ENCODE data around the gene LMBRD2. TPM values are rescaled to one million over a fixed set of nuclear protein-coding genes. Genes with fewer than 3 reads are reported as not detected.

Gene LMBRD2
- total and polyA plus RNA-seq, 2 of the 8 experiments (the other 6 are each of a cell fraction or from before 2014, with no cell fraction given) = 1.1 to 4.1 TPM

GRCh38 chr5:36089989-36090388, 61.7 kb downstream of the LMBRD2 start (continued):
- TF ChIP-seq EP300 (IDR thresholded peaks at IDR 0.05; ENCODE audit: borderline replicate concordance in 1 of 2, low read depth in 2 of 2, low read length in 2 of 2) = peak in 1 of 2 experiments; percentile 10; a peak in 1 of 3 replicates
- no peak for TF ChIP-seq PHF8 (conservative IDR thresholded peaks at IDR 0.05; ENCODE audit: low read depth, low read length)
- no peak for TF ChIP-seq SUZ12 (IDR thresholded peaks at IDR 0.05; ENCODE audit: low read length)
- no peak for TF ChIP-seq ATF3 (IDR thresholded peaks at IDR 0.05; ENCODE audit: insufficient read depth, low read depth, low read length)
- no peak for TF ChIP-seq CEBPB (IDR thresholded peaks at IDR 0.05; ENCODE audit: low read depth, low read length)
- no peak for TF ChIP-seq KDM4A (IDR thresholded peaks at IDR 0.05; ENCODE audit: low read depth, low read length, severe bottlenecking)
- peak; percentile 34 to 45 for TF ChIP-seq RAD21 (IDR thresholded peaks at IDR 0.05 in 1 of 2, conservative IDR thresholded peaks at IDR 0.05 in 1 of 2; ENCODE audit: low read depth in 2 of 2, low read length in 2 of 2)
- TF ChIP-seq KDM1A (IDR thresholded peaks at IDR 0.05; ENCODE audit: borderline replicate concordance, low read length) = no peak
- TF ChIP-seq HDAC2 (IDR thresholded peaks at IDR 0.05; ENCODE audit: borderline replicate concordance in 1 of 2, low read depth in 2 of 2, low read length in 2 of 2) = no peak
- no peak for TF ChIP-seq CHD1 (IDR thresholded peaks at IDR 0.05; ENCODE audit: low read depth, low read length)
- no peak for TF ChIP-seq TAF7 (optimal IDR thresholded peaks at IDR 0.05; ENCODE audit: borderline replicate concordance, low read depth, low read length)

Measured in H1 (cell line).